SU-DHL-6 (cell line): ENCODE data around the gene CCDC88C.

ENCODE experiments used
- H2AFZ ChIP-seq: fragments of 200-600 bp; sonication (generic); 2 replicates; pipeline ENCODE4 v1.6.1; 2014; ENCODE audit warnings: low read depth, mild to moderate bottlenecking, moderate library complexity, mixed read lengths, antibody characterized with exemption, low read length; ENCODE audit not compliant: severe bottlenecking
- H3F3A ChIP-seq: fragments of 200-600 bp; shearing (Covaris generic); 2 replicates; pipeline ENCODE4 v1.6.0; 2016; ENCODE audit warnings: antibody characterized with exemption, mild to moderate bottlenecking; ENCODE audit not compliant: insufficient read depth
- H3K27ac ChIP-seq: fragments of 200-600 bp; sonication (generic); 2 replicates; pipeline ENCODE4 v1.5.1; 2016; ENCODE audit warnings: low read depth, mild to moderate bottlenecking, low read length, moderate library complexity, mixed read lengths
- H3K27me3 ChIP-seq: fragments of 200-600 bp; sonication (generic), shearing (Covaris generic); 2 replicates; pipeline ENCODE4 v1.6.0; 2014; ENCODE audit warnings: mild to moderate bottlenecking, low read length
- H3K36me3 ChIP-seq: fragments of 200-600 bp; sonication (generic); 2 replicates; pipeline ENCODE4 v1.6.1; 2014; ENCODE audit warnings: mild to moderate bottlenecking, low read length, mixed read lengths
- H3K4me2 ChIP-seq: fragments of 300-600, 200-600 bp; shearing (Covaris generic), sonication (generic); 2 replicates; pipeline ENCODE4 v1.6.0; 2014; ENCODE audit warnings: low read length, low read depth, mild to moderate bottlenecking; ENCODE audit not compliant: poor library complexity, severe bottlenecking
- H3K4me3 ChIP-seq: fragments of 200-600 bp; sonication (generic); 2 replicates; pipeline ENCODE4 v1.5.1; 2014; ENCODE audit warnings: antibody characterized with exemption, low read length, mild to moderate bottlenecking, mixed read lengths; ENCODE audit not compliant: insufficient read depth, poor library complexity, severe bottlenecking
- H3K79me2 ChIP-seq: fragments of 200-600 bp; sonication (generic); 2 replicates; pipeline ENCODE4 v1.6.1; 2014; ENCODE audit warnings: mild to moderate bottlenecking, low read length, moderate library complexity; ENCODE audit not compliant: insufficient read depth
- H3K9ac ChIP-seq: fragments of 200-600 bp; sonication (generic); 2 replicates; pipeline ENCODE4 v1.7.0; 2014; ENCODE audit warnings: mild to moderate bottlenecking, low read length
- H3K9me2 ChIP-seq: fragments of 200-600 bp; sonication (generic); replicated peaks from 2 replicates; pipeline ENCODE4 v1.6.1; 2014; ENCODE audit warnings: low read length; ENCODE audit not compliant: insufficient read depth
- H3K9me3 ChIP-seq: fragments of 200-600 bp; sonication (generic); 2 replicates; pipeline ENCODE4 v1.6.1; 2014; ENCODE audit warnings: low read length, mixed read lengths; ENCODE audit not compliant: insufficient read depth
- H4K20me1 ChIP-seq: fragments of 200-600 bp; sonication (generic); 2 replicates; pipeline ENCODE4 v1.6.1; 2014; ENCODE audit warnings: low read depth, mild to moderate bottlenecking, antibody characterized with exemption, low read length, moderate library complexity, mixed read lengths
- CTCF ChIP-seq: fragments of 200-600 bp; sonication (generic); IDR thresholded peaks from one replicate; pipeline ENCODE4 v1.5.1; 2017; ENCODE audit warnings: antibody characterized with exemption, mild to moderate bottlenecking, low read length, moderate library complexity; ENCODE audit not compliant: insufficient read depth, poor library complexity, severe bottlenecking
- EZH2phosphoT487 ChIP-seq: fragments of 200-600 bp; sonication (generic), shearing (Covaris generic); conservative IDR thresholded peaks from 2 replicates; pipeline ENCODE4 v1.6.1; 2018; ENCODE audit warnings: mild to moderate bottlenecking, antibody characterized with exemption, low read length, moderate library complexity, mixed read lengths

Gene CCDC88C

GRCh38 chr14:91396959-91397815 lies 20.4 kb downstream of the CCDC88C start:
- Histone ChIP-seq H3K27ac (peak overlapping the region; percentile 87), H3K79me2 (peaks cover 98% of the 10 kb centered on the region), H3K27me3 (no peaks in the 10 kb centered on the region), H3K4me3 (peak overlapping the region; percentile 9), H3K36me3 (no peaks in the 10 kb centered on the region), H4K20me1 (peaks cover 22% of the 10 kb centered on the region; the same call in 1 of the 2 replicates), H3F3A (peaks cover 28% of the 10 kb centered on the region), H3K9ac (peak overlapping the region; percentile 37), H2AFZ (no peak overlapping the region), H3K9me3 (no peaks in the 10 kb centered on the region), H3K4me2 (peak overlapping the region; percentile 98), H3K9me2 (no peaks in the 10 kb centered on the region)
- no peak for TF ChIP-seq EZH2phosphoT487
- no peak for TF ChIP-seq CTCF

- H3K79me2 ChIP-seq, result peaks cover 99% of the 10 kb centered on the region
- no peaks in the 10 kb centered on the region for H3K9me2 ChIP-seq
- H3F3A ChIP-seq, result peaks cover 20% of the 10 kb centered on the region
- no peak overlapping the region for H2AFZ ChIP-seq
- no peaks in the 10 kb centered on the region for H3K9me3 ChIP-seq
- no peak overlapping the region for H3K4me2 ChIP-seq
- TF ChIP-seq EZH2phosphoT487, result no peak
- no peak for TF ChIP-seq CTCF
- no peak overlapping the region for H3K27ac ChIP-seq
- H3K4me3 ChIP-seq, result no peak overlapping the region
- H3K36me3 ChIP-seq, result no peaks in the 10 kb centered on the region
- no peak overlapping the region for H3K9ac ChIP-seq
- H4K20me1 ChIP-seq, result peaks cover 22% of the 10 kb centered on the region; the same call in 1 of the 2 replicates
- no peaks in the 10 kb centered on the region for H3K27me3 ChIP-seq
These were observed 21.5 kb downstream of the CCDC88C start for GRCh38 chr14:91396013-91396660.

GRCh38 chr14:91395466-91395865 lies 22.2 kb downstream of the CCDC88C start:
- no peak overlapping the region for H3K27ac ChIP-seq
- no peak overlapping the region for H2AFZ ChIP-seq
- H3K4me2 ChIP-seq, result no peak overlapping the region
- peaks cover 100% of the 10 kb centered on the region for H3K79me2 ChIP-seq
- no peak overlapping the region for H3K4me3 ChIP-seq
- H3K9me3 ChIP-seq, result no peaks in the 10 kb centered on the region
- H3K9me2 ChIP-seq, result no peaks in the 10 kb centered on the region
- no peaks in the 10 kb centered on the region for H3K36me3 ChIP-seq
- no peaks in the 10 kb centered on the region for H3K27me3 ChIP-seq
- peaks cover 15% of the 10 kb centered on the region for H3F3A ChIP-seq
- TF ChIP-seq CTCF (no peak), EZH2phosphoT487 (no peak)
- no peak overlapping the region for H3K9ac ChIP-seq
- H4K20me1 ChIP-seq, result peaks cover 22% of the 10 kb centered on the region; the same call in 1 of the 2 replicates
